Measurements from ENCODE around the gene SLC35A4.

Gene SLC35A4

DNA sequence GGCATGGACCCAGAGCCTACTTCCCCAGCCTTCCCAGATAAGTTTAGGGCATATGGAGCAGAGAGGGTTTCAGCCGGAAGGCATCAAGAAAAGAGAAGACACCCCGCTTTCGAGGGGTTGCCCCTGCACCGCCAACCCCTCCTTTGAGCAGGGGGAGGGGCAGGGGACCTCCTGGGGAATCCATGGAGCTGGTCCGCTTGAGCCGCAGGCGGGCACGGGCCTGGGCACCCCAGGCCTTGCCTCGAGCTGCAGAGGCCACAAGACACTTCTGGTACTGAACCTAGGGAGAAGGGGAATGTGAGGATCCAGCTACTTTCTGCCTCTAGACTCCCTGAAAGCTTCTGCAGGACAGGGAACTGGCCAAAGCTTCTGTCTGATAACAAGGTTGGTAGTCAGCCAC lies 6.1 kb upstream of the SLC35A4 start:
- Histone ChIP-seq H4K20me1 (ENCODE audit: low read depth, low read length) (no peaks in the 10 kb centered on the region), H3K9me2 (replicated peaks; ENCODE audit: insufficient read depth, low read length) (no peaks in the 10 kb centered on the region), H3K27me3 (ENCODE audit: low read length) (no peaks in the 10 kb centered on the region), H3F3A (ENCODE audit: insufficient read depth) (no peaks in the 10 kb centered on the region), H3K9me3 (ENCODE audit: insufficient read depth, low read length) (no peaks in the 10 kb centered on the region), H3K4me2 (ENCODE audit: low read depth, low read length, poor library complexity, severe bottlenecking) (no peak overlapping the region), H3K9ac (ENCODE audit: low read length) (no peak overlapping the region), H2AFZ (ENCODE audit: low read depth, low read length, severe bottlenecking) (no peak overlapping the region), H3K4me3 (ENCODE audit: insufficient read depth, low read length, poor library complexity, severe bottlenecking) (no peak overlapping the region), H3K79me2 (ENCODE audit: insufficient read depth, low read length) (peaks cover 36% of the 10 kb centered on the region), H3K27ac (ENCODE audit: low read depth, low read length) (no peak overlapping the region), H3K36me3 (ENCODE audit: low read length) (no peaks in the 10 kb centered on the region)
- no peak for TF ChIP-seq EZH2phosphoT487 (conservative IDR thresholded peaks at IDR 0.05; ENCODE audit: low read length)
- no peak for TF ChIP-seq CTCF (IDR thresholded peaks at IDR 0.05; ENCODE audit: insufficient read depth, low read length, poor library complexity, severe bottlenecking)

DNA sequence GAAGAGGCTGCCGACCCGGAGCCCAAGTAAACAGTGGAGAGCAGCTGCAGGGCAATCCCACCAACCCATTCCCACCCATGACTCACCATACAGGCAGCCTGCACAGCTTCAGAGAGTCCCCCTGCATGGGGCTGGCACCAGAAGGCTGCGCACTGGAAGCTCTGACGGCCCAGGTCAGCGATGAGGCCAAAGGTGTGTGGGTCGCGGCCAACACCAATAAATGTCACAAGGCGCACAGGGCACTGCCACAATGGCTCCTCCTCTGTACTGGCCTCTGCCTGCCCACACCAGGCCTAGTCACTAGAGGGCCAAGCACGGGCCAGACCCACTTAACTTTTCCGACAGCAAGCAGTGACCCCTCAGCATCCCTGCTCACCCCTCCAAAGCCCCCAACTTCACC lies 4.4 kb upstream of the SLC35A4 start:
- no peaks in the 10 kb centered on the region for H3K9me2 ChIP-seq (replicated peaks; ENCODE audit: insufficient read depth, low read length)
- no peaks in the 10 kb centered on the region for H3K27me3 ChIP-seq (ENCODE audit: low read length)
- no peaks in the 10 kb centered on the region for H4K20me1 ChIP-seq (ENCODE audit: low read depth, low read length)
- H2AFZ ChIP-seq (ENCODE audit: low read depth, low read length, severe bottlenecking) = no peak overlapping the region
- H3F3A ChIP-seq (ENCODE audit: insufficient read depth) = no peaks in the 10 kb centered on the region
- H3K27ac ChIP-seq (ENCODE audit: low read depth, low read length) = no peak overlapping the region
- no peaks in the 10 kb centered on the region for H3K9me3 ChIP-seq (ENCODE audit: insufficient read depth, low read length)
- H3K36me3 ChIP-seq (ENCODE audit: low read length) = no peaks in the 10 kb centered on the region
- H3K4me3 ChIP-seq (ENCODE audit: insufficient read depth, low read length, poor library complexity, severe bottlenecking) = no peak overlapping the region
- peaks cover 23% of the 10 kb centered on the region for H3K79me2 ChIP-seq (ENCODE audit: insufficient read depth, low read length)
- H3K4me2 ChIP-seq (ENCODE audit: low read depth, low read length, poor library complexity, severe bottlenecking) = no peak overlapping the region
- TF ChIP-seq CTCF (IDR thresholded peaks at IDR 0.05; ENCODE audit: insufficient read depth, low read length, poor library complexity, severe bottlenecking) (no peak), EZH2phosphoT487 (conservative IDR thresholded peaks at IDR 0.05; ENCODE audit: low read length) (no peak)
- H3K9ac ChIP-seq (ENCODE audit: low read length) = no peak overlapping the region

DNA sequence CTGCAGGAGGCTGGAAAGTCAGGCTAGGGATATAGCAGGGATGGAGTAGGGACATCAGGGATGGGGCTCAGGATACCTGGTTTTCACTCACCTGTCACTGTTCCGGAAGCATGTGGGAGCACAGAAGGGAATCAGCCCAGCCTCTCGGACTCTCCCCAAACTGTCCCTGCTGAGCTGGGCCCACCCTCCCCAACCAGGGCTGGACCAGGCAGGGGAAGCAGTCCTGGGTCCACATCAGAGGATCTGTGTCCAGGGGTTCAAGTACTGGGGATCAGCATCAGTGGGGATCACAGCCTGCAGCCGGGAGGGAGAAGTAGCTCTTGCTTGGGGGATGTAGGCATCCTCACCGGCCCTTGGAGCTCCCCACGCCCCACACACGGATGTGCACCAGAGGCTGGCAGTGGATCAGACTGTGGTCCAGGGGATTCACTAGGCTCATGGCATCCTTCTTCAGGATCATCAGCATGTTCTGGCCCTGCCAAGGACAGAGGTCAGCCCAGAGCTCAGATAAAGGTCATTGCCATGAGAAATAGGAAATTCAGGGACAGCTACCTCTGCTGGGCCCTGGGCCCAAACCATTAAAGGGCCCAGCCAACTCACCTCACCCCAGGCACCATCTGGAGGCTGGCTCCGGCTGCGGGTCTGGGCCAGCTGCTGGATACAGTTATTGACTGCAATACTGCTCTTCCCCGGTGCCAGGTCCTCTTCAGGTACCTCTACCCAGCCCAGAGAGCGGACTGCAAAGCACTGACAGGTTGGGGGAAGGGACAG lies 2.7 kb upstream of the SLC35A4 start:
- Histone ChIP-seq H3K9me2 (replicated peaks; ENCODE audit: insufficient read depth, low read length) (no peaks in the 10 kb centered on the region), H3K27me3 (ENCODE audit: low read length) (no peaks in the 10 kb centered on the region), H3K4me3 (ENCODE audit: insufficient read depth, low read length, poor library complexity, severe bottlenecking) (no peak overlapping the region), H3K9ac (ENCODE audit: low read length) (no peak overlapping the region), H3K79me2 (ENCODE audit: insufficient read depth, low read length) (peaks cover 17% of the 10 kb centered on the region), H3K4me2 (ENCODE audit: low read depth, low read length, poor library complexity, severe bottlenecking) (no peak overlapping the region), H3K9me3 (ENCODE audit: insufficient read depth, low read length) (no peaks in the 10 kb centered on the region), H2AFZ (ENCODE audit: low read depth, low read length, severe bottlenecking) (no peak overlapping the region), H3K27ac (ENCODE audit: low read depth, low read length) (no peak overlapping the region), H3K36me3 (ENCODE audit: low read length) (no peaks in the 10 kb centered on the region), H4K20me1 (ENCODE audit: low read depth, low read length) (no peaks in the 10 kb centered on the region), H3F3A (ENCODE audit: insufficient read depth) (no peaks in the 10 kb centered on the region)
- no peak for TF ChIP-seq CTCF (IDR thresholded peaks at IDR 0.05; ENCODE audit: insufficient read depth, low read length, poor library complexity, severe bottlenecking)
